ENCODE results near the gene TTC9C. TPM values are rescaled to one million over a fixed set of nuclear protein-coding genes. Genes with fewer than 3 reads are reported as not detected.

Gene TTC9C
- total and polyA plus RNA-seq, 2 of the 13 experiments (the other 11 are each of a cell fraction or from before 2014, with no cell fraction given) = 28.0 to 36.4 TPM

GRCh38 chr11:62771144-62772021 lies 43.1 kb downstream of the TTC9C start, which contains the start of gene TAF6L (continued):
- TF ChIP-seq HMGXB4 (CRISPR knock-in tag; IDR thresholded peaks at IDR 0.05; ENCODE audit: borderline replicate concordance in 1 of 2, low read depth in 1 of 2) (peak; percentile 22 to 53; a peak in 2 of 4 replicates), TBL1XR1 (IDR thresholded peaks at IDR 0.05; ENCODE audit: borderline replicate concordance, low read length, partially characterized antibody) (peak; percentile 19), ZNF3 (CRISPR knock-in tag; IDR thresholded peaks at IDR 0.05) (no peak), PPARG (CRISPR knock-in tag; conservative IDR thresholded peaks at IDR 0.05) (peak; percentile 93), SNRNP70 (IDR thresholded peaks at IDR 0.05; ENCODE audit: low read depth, low read length) (no peak), KMT2A (CRISPR knock-in tag; IDR thresholded peaks at IDR 0.05) (peak; percentile 47; the same call in 1 of the 2 replicates), ZBTB25 (CRISPR knock-in tag; IDR thresholded peaks at IDR 0.05) (peak; percentile 69; the same call in 1 of the 2 replicates), ZNF619 (CRISPR knock-in tag; IDR thresholded peaks at IDR 0.05) (no peak), ZNF558 (CRISPR knock-in tag; IDR thresholded peaks at IDR 0.05; ENCODE audit: borderline replicate concordance) (0 out of 2 replicates have a peak, but pooled peaks have one; percentile 31), ZNF292 (CRISPR knock-in tag; IDR thresholded peaks at IDR 0.05; ENCODE audit: borderline replicate concordance, low read depth) (no peak), FOXJ3 (CRISPR knock-in tag; IDR thresholded peaks at IDR 0.05; ENCODE audit: borderline replicate concordance) (no peak), GPBP1L1 (CRISPR knock-in tag; IDR thresholded peaks at IDR 0.05) (no peak), ZNF496 (CRISPR knock-in tag; IDR thresholded peaks at IDR 0.05; ENCODE audit: insufficient replicate concordance) (no peak), RBFOX2 (IDR thresholded peaks at IDR 0.05; ENCODE audit: low read depth, low read length) (peak; percentile 90), JDP2 (CRISPR knock-in tag; IDR thresholded peaks at IDR 0.05; ENCODE audit: borderline replicate concordance) (no peak), ZNF263 (CRISPR knock-in tag; IDR thresholded peaks at IDR 0.05) (no peak), ZNF451 (CRISPR knock-in tag; IDR thresholded peaks at IDR 0.05) (no peak), LBX2 (CRISPR knock-in tag; IDR thresholded peaks at IDR 0.05; ENCODE audit: borderline replicate concordance) (no peak), TFDP2 (CRISPR knock-in tag; IDR thresholded peaks at IDR 0.05) (0 out of 2 replicates have a peak, but pooled peaks have one; percentile 68)
